ENCODE results near the gene NCKAP5. TPM values are rescaled to one million over a fixed set of nuclear protein-coding genes. Genes with fewer than 3 reads are reported as not detected.

Gene NCKAP5
- total RNA-seq, 2 donors from 2014 or later, result not detected

GRCh38 chr2:132691556-132691955 lies 876.7 kb downstream of the NCKAP5 start:
- Mint-ChIP-seq H3K4me3 (no peak overlapping the region), H3K27ac (no peak overlapping the region), H3K27me3 (ENCODE audit: low read depth) (no peaks in the 10 kb centered on the region), H3K9me3 (peaks cover 1 to 2% of the 10 kb centered on the region in 2 donors), H3K4me1 (ENCODE audit: low read depth) (no peaks in the 10 kb centered on the region), H3K36me3 (ENCODE audit: insufficient read depth in 2 of 2) (no peaks in the 10 kb centered on the region)
- ATAC-seq (replicated peaks in 1 of 2) (no peak), DNase-seq (no peak)

GRCh38 chr2:132690664-132691303 lies 877.5 kb downstream of the NCKAP5 start:
- Mint-ChIP-seq H3K27me3 (ENCODE audit: low read depth) (no peaks in the 10 kb centered on the region), H3K4me3 (no peak overlapping the region), H3K4me1 (ENCODE audit: low read depth) (no peaks in the 10 kb centered on the region), H3K36me3 (ENCODE audit: insufficient read depth in 2 of 2) (no peaks in the 10 kb centered on the region), H3K9me3 (peaks cover 1 to 2% of the 10 kb centered on the region in 2 donors), H3K27ac (no peak overlapping the region)
- ATAC-seq (replicated peaks in 1 of 2) (no peak), DNase-seq (no peak)

- no peak overlapping the region for H3K27ac Mint-ChIP-seq
- H3K36me3 Mint-ChIP-seq (ENCODE audit: insufficient read depth in 2 of 2), result no peaks in the 10 kb centered on the region
- H3K9me3 Mint-ChIP-seq, result no peaks in the 10 kb centered on the region
- ATAC-seq (replicated peaks in 1 of 2) (no peak), DNase-seq (no peak)
- H3K4me1 Mint-ChIP-seq (ENCODE audit: low read depth), result no peaks in the 10 kb centered on the region
- no peak overlapping the region for H3K4me3 Mint-ChIP-seq
- H3K27me3 Mint-ChIP-seq (ENCODE audit: low read depth), result no peaks in the 10 kb centered on the region
These were observed 886.5 kb downstream of the NCKAP5 start for GRCh38 chr2:132681766-132682165.

GRCh38 chr2:132680544-132680943 lies 887.7 kb downstream of the NCKAP5 start:
- Mint-ChIP-seq H3K27me3 (ENCODE audit: low read depth) (peaks cover under 1% of the 10 kb centered on the region), H3K27ac (no peak overlapping the region), H3K4me3 (no peak overlapping the region), H3K4me1 (ENCODE audit: low read depth) (no peaks in the 10 kb centered on the region), H3K9me3 (no peaks in the 10 kb centered on the region), H3K36me3 (ENCODE audit: insufficient read depth in 2 of 2) (no peaks in the 10 kb centered on the region)
- no peak for ATAC-seq (replicated peaks in 1 of 2)
- DNase-seq, result no peak

GRCh38 chr2:132678483-132678882 lies 889.8 kb downstream of the NCKAP5 start:
- H3K4me3 Mint-ChIP-seq, result no peak overlapping the region
- no peak overlapping the region for H3K27ac Mint-ChIP-seq
- no peak for DNase-seq

GRCh38 chr2:132677661-132678060 lies 890.6 kb downstream of the NCKAP5 start:
- H3K36me3 Mint-ChIP-seq (ENCODE audit: insufficient read depth in 2 of 2), result peaks cover 0 to 2% of the 10 kb centered on the region in 2 donors
- H3K27me3 Mint-ChIP-seq (ENCODE audit: low read depth), result peaks cover 14% of the 10 kb centered on the region
- H3K4me3 Mint-ChIP-seq, result no peak overlapping the region
- H3K27ac Mint-ChIP-seq, result no peak overlapping the region
- no peak for DNase-seq
- no peak for ATAC-seq (replicated peaks in 1 of 2)
- no peaks in the 10 kb centered on the region for H3K4me1 Mint-ChIP-seq (ENCODE audit: low read depth)
- peaks cover 0 to 3% of the 10 kb centered on the region in 2 donors for H3K9me3 Mint-ChIP-seq

More at GRCh38 chr2:132678483-132678882, 889.8 kb downstream of the NCKAP5 start:
- peaks cover 0 to 2% of the 10 kb centered on the region in 2 donors for H3K36me3 Mint-ChIP-seq (ENCODE audit: insufficient read depth in 2 of 2)
- H3K27me3 Mint-ChIP-seq (ENCODE audit: low read depth), result peaks cover 7% of the 10 kb centered on the region
- no peaks in the 10 kb centered on the region for H3K4me1 Mint-ChIP-seq (ENCODE audit: low read depth)
- H3K9me3 Mint-ChIP-seq, result peaks cover 0 to 3% of the 10 kb centered on the region in 2 donors
- no peak for ATAC-seq (replicated peaks in 1 of 2)

GRCh38 chr2:132676999-132677398 lies 891.3 kb downstream of the NCKAP5 start:
- H3K27me3 Mint-ChIP-seq (ENCODE audit: low read depth), result peaks cover 16% of the 10 kb centered on the region
- H3K36me3 Mint-ChIP-seq (ENCODE audit: insufficient read depth in 2 of 2), result peaks cover 0 to 2% of the 10 kb centered on the region in 2 donors
- DNase-seq (no peak), ATAC-seq (replicated peaks in 1 of 2) (no peak)
- no peak overlapping the region for H3K27ac Mint-ChIP-seq
- no peak overlapping the region for H3K4me3 Mint-ChIP-seq
- no peaks in the 10 kb centered on the region for H3K4me1 Mint-ChIP-seq (ENCODE audit: low read depth)
- peaks cover 0 to 3% of the 10 kb centered on the region in 2 donors for H3K9me3 Mint-ChIP-seq

GRCh38 chr2:132671151-132671835 lies 897.0 kb downstream of the NCKAP5 start:
- H3K36me3 Mint-ChIP-seq (ENCODE audit: insufficient read depth in 2 of 2), result peaks cover 0 to 5% of the 10 kb centered on the region in 2 donors

GRCh38 chr2:132670496-132671150 lies 897.6 kb downstream of the NCKAP5 start:
- ATAC-seq (replicated peaks in 1 of 2) (no peak), DNase-seq (no peak)
- Mint-ChIP-seq H3K27ac (no peak overlapping the region), H3K4me3 (peak overlapping the region in 1 of 2 donors; percentile 35), H3K36me3 (ENCODE audit: insufficient read depth in 2 of 2) (peaks cover 0 to 5% of the 10 kb centered on the region in 2 donors), H3K27me3 (ENCODE audit: low read depth) (peaks cover 37% of the 10 kb centered on the region), H3K9me3 (peaks cover 0 to 3% of the 10 kb centered on the region in 2 donors), H3K4me1 (ENCODE audit: low read depth) (no peaks in the 10 kb centered on the region)

More at GRCh38 chr2:132671151-132671835, 897.0 kb downstream of the NCKAP5 start:
- H3K27me3 Mint-ChIP-seq (ENCODE audit: low read depth), result peaks cover 37% of the 10 kb centered on the region
- H3K4me3 Mint-ChIP-seq, result peak overlapping the region in 1 of 2 donors; percentile 35
- no peak overlapping the region for H3K27ac Mint-ChIP-seq
- H3K4me1 Mint-ChIP-seq (ENCODE audit: low read depth), result no peaks in the 10 kb centered on the region
- ATAC-seq (replicated peaks in 1 of 2), result no peak
- no peak for DNase-seq
- H3K9me3 Mint-ChIP-seq, result peaks cover 0 to 3% of the 10 kb centered on the region in 2 donors

GRCh38 chr2:132669908-132670495 lies 898.3 kb downstream of the NCKAP5 start, which contains the start of gene LYPD1:
Gene LYPD1 (minus strand): TSS chr2:132670205. CDS start chr2:132669932, 273 bp downstream.
- no peak for ATAC-seq (replicated peaks in 1 of 2)
- peaks cover 0 to 2% of the 10 kb centered on the region in 2 donors for H3K9me3 Mint-ChIP-seq
- DNase-seq, result no peak
- H3K36me3 Mint-ChIP-seq (ENCODE audit: insufficient read depth in 2 of 2), result peaks cover 0 to 4% of the 10 kb centered on the region in 2 donors
- H3K4me3 Mint-ChIP-seq, result peak within 1 kb of the TSS in 1 of 2 donors; percentile 39
- H3K27me3 Mint-ChIP-seq (ENCODE audit: low read depth), result peaks cover 31% of the 10 kb centered on the region
- no peaks in the 10 kb centered on the region for H3K4me1 Mint-ChIP-seq (ENCODE audit: low read depth)
- H3K27ac Mint-ChIP-seq, result no peak within 1 kb of the TSS

- no peak overlapping the region for H3K4me3 Mint-ChIP-seq
These were observed 899.0 kb downstream of the NCKAP5 start for GRCh38 chr2:132668987-132669907.

GRCh38 chr2:132668189-132668823 lies 900.0 kb downstream of the NCKAP5 start:
- no peaks in the 10 kb centered on the region for H3K4me1 Mint-ChIP-seq (ENCODE audit: low read depth)
- H3K27me3 Mint-ChIP-seq (ENCODE audit: low read depth), result peaks cover 35% of the 10 kb centered on the region
- peaks cover 0 to 4% of the 10 kb centered on the region in 2 donors for H3K36me3 Mint-ChIP-seq (ENCODE audit: insufficient read depth in 2 of 2)
- DNase-seq (no peak), ATAC-seq (replicated peaks in 1 of 2) (no peak)
- H3K4me3 Mint-ChIP-seq, result no peak overlapping the region
- no peaks in the 10 kb centered on the region for H3K9me3 Mint-ChIP-seq
- no peak overlapping the region for H3K27ac Mint-ChIP-seq

More at GRCh38 chr2:132668987-132669907, 899.0 kb downstream of the NCKAP5 start:
- H3K36me3 Mint-ChIP-seq (ENCODE audit: insufficient read depth in 2 of 2), result peaks cover 0 to 4% of the 10 kb centered on the region in 2 donors
- no peaks in the 10 kb centered on the region for H3K4me1 Mint-ChIP-seq (ENCODE audit: low read depth)
- no peak overlapping the region for H3K27ac Mint-ChIP-seq
- ATAC-seq (replicated peaks in 1 of 2), result no peak
- no peak for DNase-seq
- H3K9me3 Mint-ChIP-seq, result no peaks in the 10 kb centered on the region
- peaks cover 30% of the 10 kb centered on the region for H3K27me3 Mint-ChIP-seq (ENCODE audit: low read depth)

Measured in activated T-cell treated with anti-CD3 and anti-CD28 coated beads, Interleukin-2, amount 50 U/mL, for 72 hours (primary cell).